ENCODE results near the gene PFKFB4. TPM values are rescaled to one million over a fixed set of nuclear protein-coding genes. Genes with fewer than 3 reads are reported as not detected.

PFKFB4 gene
- total and polyA plus RNA-seq, 2 of the 4 experiments (the other 2 are of a cell fraction), result 16.9 to 17.0 TPM

DNA sequence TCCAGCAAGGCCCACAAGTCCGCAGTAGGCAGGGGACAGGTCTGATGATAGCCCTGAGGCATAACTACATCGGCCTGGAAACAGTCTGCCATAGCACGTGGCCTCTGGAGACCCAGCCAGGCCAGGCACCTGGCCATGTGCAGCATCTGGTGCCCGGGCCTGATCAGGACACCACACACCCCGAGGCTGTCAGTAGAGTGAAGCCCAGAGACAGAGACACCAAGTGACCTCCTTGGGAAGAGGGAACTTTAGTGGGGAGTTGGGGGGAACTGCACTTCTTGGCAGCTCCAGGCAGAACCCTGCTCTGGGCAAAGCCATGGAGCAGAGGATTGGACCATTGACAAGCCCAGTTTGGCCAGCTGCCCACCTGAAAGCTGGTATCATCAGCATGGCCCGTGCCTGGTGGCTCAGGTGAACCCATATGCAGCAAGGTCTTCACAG lies 53.9 kb downstream of the PFKFB4 start:
- dilution Hi-C loops (cut with HindIII; ENCODE audit: low sequenced_read_pairs, unreplicated experiment), result no loop called here
- POLR2A ChIA-PET (ENCODE audit: unreplicated experiment), result no interaction called here

More for the DNA sequence above, 53.9 kb downstream of the PFKFB4 start:
- peaks cover 25% of the 10 kb centered on the region for H3K9me1 ChIP-seq (ENCODE audit: insufficient read depth, low read length)
- H4K20me1 ChIP-seq (ENCODE audit: insufficient read depth, low read length), result no peaks in the 10 kb centered on the region; the same call in 1 of the 2 replicates
- peak overlapping the region; percentile 8 for H2AK9ac ChIP-seq (replicated peaks; ENCODE audit: low read depth, low read length, poor library complexity)
- CTCF ChIA-PET, result no interaction called here
- intact Hi-C loops (cut with micrococcal nuclease), result no loop called here
- H3K4ac ChIP-seq (ENCODE audit: low read depth, low read length), result 0 out of 2 replicates have a peak overlapping the region, but pooled peaks have one; percentile 95
- H3K14ac ChIP-seq (replicated peaks; ENCODE audit: low read depth, low read length), result no peak overlapping the region
- no peak for DNase-seq
- H3K36me3 ChIP-seq (ENCODE audit: control insufficient read depth, insufficient read depth, low read length), result peaks cover 13% of the 10 kb centered on the region
- no peak overlapping the region for H3K9ac ChIP-seq (ENCODE audit: low read depth, low read length)
- H3K56ac ChIP-seq (ENCODE audit: extremely low read depth, insufficient read depth, low read length), result no peak overlapping the region
- H2BK15ac ChIP-seq (ENCODE audit: low read depth, low read length), result no peak overlapping the region
- no peak overlapping the region for H4K5ac ChIP-seq (ENCODE audit: low read depth, low read length)
- no peak for ATAC-seq (ENCODE audit: low read depth)
- H3K18ac ChIP-seq (ENCODE audit: low read depth, low read length), result no peak overlapping the region
- WGBS, 2 experiments (ENCODE audit: extremely low coverage in 2 of 2, insufficient read length in 1 of 2), result 88% methylated on average over 4 of the region's 6 CpGs; no CpG with 5 or more reads in 1 of the 2 experiments
- H3K4me2 ChIP-seq (ENCODE audit: low read depth, low read length), result peak overlapping the region; percentile 82; the same call in 1 of the 2 replicates
- H2AFZ ChIP-seq (replicated peaks; ENCODE audit: low read length, poor library complexity), result no peak overlapping the region
- 0 out of 2 replicates have a peak overlapping the region, but pooled peaks have one; percentile 41 for H4K91ac ChIP-seq (ENCODE audit: insufficient read depth, low read depth, low read length)
- H3K9me3 ChIP-seq (ENCODE audit: control insufficient read depth, insufficient read depth, low read length), result no peaks in the 10 kb centered on the region; the same call in 1 of the 2 replicates
- no peak overlapping the region; a peak in 1 of 4 replicates for H4K8ac ChIP-seq (ENCODE audit: low read depth in 2 of 2, low read length in 2 of 2)
- H3K4me3 ChIP-seq (ENCODE audit: insufficient read depth, low read depth, low read length), result no peak overlapping the region
- TF ChIP-seq NFE2L2 (IDR thresholded peaks at IDR 0.05; ENCODE audit: low read depth, low read length) (no peak), SMC3 (IDR thresholded peaks at IDR 0.05; ENCODE audit: low read depth, low read length) (no peak), ELK1 (IDR thresholded peaks at IDR 0.05; ENCODE audit: borderline replicate concordance, low read depth, low read length) (no peak), USF2 (IDR thresholded peaks at IDR 0.05; ENCODE audit: low read depth, low read length) (no peak), POLR2A (IDR thresholded peaks at IDR 0.05; ENCODE audit: low read depth, low read length) (no peak), MXI1 (IDR thresholded peaks at IDR 0.05; ENCODE audit: borderline replicate concordance, low read depth, low read length) (no peak), RCOR1 (IDR thresholded peaks at IDR 0.05; ENCODE audit: insufficient replicate concordance, low read length) (no peak), BHLHE40 (IDR thresholded peaks at IDR 0.05; ENCODE audit: low read depth, low read length) (no peak)
- TF ChIP-seq, protein P1, sequence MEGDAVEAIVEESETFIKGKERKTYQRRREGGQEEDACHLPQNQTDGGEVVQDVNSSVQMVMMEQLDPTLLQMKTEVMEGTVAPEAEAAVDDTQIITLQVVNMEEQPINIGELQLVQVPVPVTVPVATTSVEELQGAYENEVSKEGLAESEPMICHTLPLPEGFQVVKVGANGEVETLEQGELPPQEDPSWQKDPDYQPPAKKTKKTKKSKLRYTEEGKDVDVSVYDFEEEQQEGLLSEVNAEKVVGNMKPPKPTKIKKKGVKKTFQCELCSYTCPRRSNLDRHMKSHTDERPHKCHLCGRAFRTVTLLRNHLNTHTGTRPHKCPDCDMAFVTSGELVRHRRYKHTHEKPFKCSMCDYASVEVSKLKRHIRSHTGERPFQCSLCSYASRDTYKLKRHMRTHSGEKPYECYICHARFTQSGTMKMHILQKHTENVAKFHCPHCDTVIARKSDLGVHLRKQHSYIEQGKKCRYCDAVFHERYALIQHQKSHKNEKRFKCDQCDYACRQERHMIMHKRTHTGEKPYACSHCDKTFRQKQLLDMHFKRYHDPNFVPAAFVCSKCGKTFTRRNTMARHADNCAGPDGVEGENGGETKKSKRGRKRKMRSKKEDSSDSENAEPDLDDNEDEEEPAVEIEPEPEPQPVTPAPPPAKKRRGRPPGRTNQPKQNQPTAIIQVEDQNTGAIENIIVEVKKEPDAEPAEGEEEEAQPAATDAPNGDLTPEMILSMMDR (conservative IDR thresholded peaks at IDR 0.05; ENCODE audit: low read depth, low read length), result no peak
- no peak overlapping the region for H2BK5ac ChIP-seq (ENCODE audit: low read depth, low read length, poor library complexity, severe bottlenecking)
- no peaks in the 10 kb centered on the region for H3K27me3 ChIP-seq (ENCODE audit: control insufficient read depth, insufficient read depth, low read length)
- H2BK120ac ChIP-seq (ENCODE audit: low read depth, low read length), result no peak overlapping the region
- peaks cover 14% of the 10 kb centered on the region for H3K4me1 ChIP-seq (ENCODE audit: control insufficient read depth, insufficient read depth, low read length)
- peak overlapping the region; percentile 1; the same call in 1 of the 2 replicates for H3K27ac ChIP-seq (ENCODE audit: insufficient read depth, low read length)
- H3K23ac ChIP-seq (ENCODE audit: low read depth, low read length), result 0 out of 2 replicates have a peak overlapping the region, but pooled peaks have one; percentile 66
- in situ Hi-C loops (cut with MboI; ENCODE audit: low sequenced_read_pairs), result no loop called here
- BruUV-seq (replicated peaks), result no TSS peak
- H2AK5ac ChIP-seq (ENCODE audit: low read depth, low read length), result peak overlapping the region; percentile 85; the same call in 1 of the 2 replicates
- no peak overlapping the region for H2BK20ac ChIP-seq (ENCODE audit: low read depth, low read length)
- peaks cover 13 to 47% of the 10 kb centered on the region in 2 experiments; a peak in 3 of 4 replicates for H3K79me1 ChIP-seq (ENCODE audit: low read depth in 1 of 2, low read length in 2 of 2)
